OCI-LY7 (cell line): ENCODE results near the gene IRX4.

Experiments used
- EZH2phosphoT487 ChIP-seq: fragments of 200-600 bp; sonication (generic); IDR thresholded peaks from 2 replicates; pipeline ENCODE4 v1.6.1; 2018; ENCODE audit warnings: low read depth, borderline replicate concordance, mild to moderate bottlenecking, mixed run types, antibody characterized with exemption, low read length, moderate library complexity, mixed read lengths
- TF ChIP-seq, protein P1 (sequence below): fragments of 200-600 bp; sonication (generic); conservative IDR thresholded peaks from 2 replicates; pipeline ENCODE4 v1.5.1; 2014; ENCODE audit warnings: mild to moderate bottlenecking, antibody characterized with exemption, low read length, moderate library complexity, mixed read lengths

DNA sequence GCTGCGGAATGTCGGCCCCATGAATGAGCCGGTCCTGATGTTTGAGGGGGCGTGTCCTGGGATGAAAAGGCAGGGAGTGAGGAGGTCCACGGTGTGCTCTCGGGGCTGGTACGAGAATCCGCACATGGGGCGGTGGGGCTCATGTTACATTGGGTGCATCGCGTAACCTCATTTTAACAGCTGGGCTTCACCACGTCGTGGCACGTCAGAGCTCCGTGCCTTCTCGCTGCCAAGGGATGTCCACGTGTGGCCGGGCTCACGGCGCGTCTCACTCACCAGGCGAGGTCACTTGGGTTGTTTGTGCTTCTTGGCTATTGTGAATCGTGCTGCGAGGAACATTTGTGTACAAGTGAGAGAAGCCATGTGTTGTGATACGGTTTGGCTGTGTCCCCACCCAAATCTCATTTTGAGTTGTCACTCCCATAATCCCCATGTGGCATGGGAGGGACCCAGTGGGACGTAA is 29.1 kb upstream of the IRX4 start:
- TF ChIP-seq, protein P1, sequence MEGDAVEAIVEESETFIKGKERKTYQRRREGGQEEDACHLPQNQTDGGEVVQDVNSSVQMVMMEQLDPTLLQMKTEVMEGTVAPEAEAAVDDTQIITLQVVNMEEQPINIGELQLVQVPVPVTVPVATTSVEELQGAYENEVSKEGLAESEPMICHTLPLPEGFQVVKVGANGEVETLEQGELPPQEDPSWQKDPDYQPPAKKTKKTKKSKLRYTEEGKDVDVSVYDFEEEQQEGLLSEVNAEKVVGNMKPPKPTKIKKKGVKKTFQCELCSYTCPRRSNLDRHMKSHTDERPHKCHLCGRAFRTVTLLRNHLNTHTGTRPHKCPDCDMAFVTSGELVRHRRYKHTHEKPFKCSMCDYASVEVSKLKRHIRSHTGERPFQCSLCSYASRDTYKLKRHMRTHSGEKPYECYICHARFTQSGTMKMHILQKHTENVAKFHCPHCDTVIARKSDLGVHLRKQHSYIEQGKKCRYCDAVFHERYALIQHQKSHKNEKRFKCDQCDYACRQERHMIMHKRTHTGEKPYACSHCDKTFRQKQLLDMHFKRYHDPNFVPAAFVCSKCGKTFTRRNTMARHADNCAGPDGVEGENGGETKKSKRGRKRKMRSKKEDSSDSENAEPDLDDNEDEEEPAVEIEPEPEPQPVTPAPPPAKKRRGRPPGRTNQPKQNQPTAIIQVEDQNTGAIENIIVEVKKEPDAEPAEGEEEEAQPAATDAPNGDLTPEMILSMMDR, result no peak
- TF ChIP-seq EZH2phosphoT487, result no peak
